GM19025 (cell line): Measurements from ENCODE around the gene CLMN.

Source experiments
- ATAC-seq: cut with Tn5 transposase; IDR thresholded peaks from one replicate; pipeline ENCODE4 v1.9.1; 2021; ENCODE audit warnings: mild to moderate bottlenecking, low read depth, moderate library complexity; ENCODE audit not compliant: unreplicated experiment

Gene CLMN, protein sequence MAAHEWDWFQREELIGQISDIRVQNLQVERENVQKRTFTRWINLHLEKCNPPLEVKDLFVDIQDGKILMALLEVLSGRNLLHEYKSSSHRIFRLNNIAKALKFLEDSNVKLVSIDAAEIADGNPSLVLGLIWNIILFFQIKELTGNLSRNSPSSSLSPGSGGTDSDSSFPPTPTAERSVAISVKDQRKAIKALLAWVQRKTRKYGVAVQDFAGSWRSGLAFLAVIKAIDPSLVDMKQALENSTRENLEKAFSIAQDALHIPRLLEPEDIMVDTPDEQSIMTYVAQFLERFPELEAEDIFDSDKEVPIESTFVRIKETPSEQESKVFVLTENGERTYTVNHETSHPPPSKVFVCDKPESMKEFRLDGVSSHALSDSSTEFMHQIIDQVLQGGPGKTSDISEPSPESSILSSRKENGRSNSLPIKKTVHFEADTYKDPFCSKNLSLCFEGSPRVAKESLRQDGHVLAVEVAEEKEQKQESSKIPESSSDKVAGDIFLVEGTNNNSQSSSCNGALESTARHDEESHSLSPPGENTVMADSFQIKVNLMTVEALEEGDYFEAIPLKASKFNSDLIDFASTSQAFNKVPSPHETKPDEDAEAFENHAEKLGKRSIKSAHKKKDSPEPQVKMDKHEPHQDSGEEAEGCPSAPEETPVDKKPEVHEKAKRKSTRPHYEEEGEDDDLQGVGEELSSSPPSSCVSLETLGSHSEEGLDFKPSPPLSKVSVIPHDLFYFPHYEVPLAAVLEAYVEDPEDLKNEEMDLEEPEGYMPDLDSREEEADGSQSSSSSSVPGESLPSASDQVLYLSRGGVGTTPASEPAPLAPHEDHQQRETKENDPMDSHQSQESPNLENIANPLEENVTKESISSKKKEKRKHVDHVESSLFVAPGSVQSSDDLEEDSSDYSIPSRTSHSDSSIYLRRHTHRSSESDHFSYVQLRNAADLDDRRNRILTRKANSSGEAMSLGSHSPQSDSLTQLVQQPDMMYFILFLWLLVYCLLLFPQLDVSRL

DNA sequence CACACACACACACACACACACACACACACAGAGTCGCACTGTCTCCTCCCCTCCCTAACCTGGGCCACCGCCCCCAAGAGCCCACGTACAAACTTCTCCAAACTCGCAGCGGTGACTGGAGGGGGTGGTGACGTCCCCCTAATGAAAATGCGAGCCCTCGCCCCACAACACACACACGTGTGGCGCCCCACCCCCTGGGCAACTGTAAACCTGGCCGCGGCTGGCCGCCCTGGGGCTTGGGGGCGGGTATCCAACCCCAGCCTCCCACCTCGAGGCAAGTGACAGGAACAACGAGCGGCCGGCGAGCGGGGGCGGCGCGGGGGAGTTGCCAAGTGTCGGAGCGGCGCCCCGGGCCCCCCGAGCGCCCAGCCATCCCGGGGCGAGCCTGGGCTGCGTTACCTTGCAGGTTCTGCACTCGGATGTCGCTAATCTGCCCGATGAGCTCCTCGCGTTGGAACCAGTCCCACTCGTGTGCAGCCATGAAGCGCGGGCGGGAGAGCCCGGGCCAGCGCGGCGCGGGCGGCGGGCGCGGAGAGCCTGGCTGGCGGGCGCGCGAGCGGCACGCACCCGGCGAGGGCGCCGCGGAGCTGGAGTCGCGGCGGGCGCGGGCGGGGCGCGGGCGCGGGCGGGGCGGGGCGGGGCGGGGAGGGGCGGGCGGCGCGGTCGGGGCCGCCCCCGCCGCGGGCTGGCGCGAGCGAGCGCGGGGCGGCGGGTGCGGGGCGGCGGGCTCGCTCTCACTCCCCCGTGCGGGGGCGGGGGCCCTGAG, at the start of gene CLMN:
TSS of gene CLMN (minus strand) at position 597 of the 766 bp plus-strand sequence. CDS start at position 481, 116 bp downstream.
- ATAC-seq = peak; percentile 63

DNA sequence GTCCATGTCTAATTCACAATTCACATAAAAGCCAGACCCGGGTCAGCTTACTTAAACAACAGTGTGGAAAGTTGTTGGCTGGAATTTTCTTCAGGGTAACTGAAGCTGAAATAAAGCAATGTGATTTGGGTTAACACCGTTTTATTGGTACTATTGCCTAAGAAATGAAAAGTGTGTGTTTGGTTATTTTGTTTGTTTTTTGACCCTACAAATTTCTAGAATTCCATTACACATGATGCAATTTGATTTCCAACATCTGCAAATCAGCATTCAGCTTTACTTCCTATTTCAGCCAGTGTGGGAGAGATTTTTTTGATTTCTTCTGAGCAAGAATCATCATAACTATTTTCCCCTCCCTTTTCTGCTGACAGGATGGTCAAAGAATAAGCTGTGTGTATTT, 45.7 kb upstream of the CLMN start:
- no peak for ATAC-seq

DNA sequence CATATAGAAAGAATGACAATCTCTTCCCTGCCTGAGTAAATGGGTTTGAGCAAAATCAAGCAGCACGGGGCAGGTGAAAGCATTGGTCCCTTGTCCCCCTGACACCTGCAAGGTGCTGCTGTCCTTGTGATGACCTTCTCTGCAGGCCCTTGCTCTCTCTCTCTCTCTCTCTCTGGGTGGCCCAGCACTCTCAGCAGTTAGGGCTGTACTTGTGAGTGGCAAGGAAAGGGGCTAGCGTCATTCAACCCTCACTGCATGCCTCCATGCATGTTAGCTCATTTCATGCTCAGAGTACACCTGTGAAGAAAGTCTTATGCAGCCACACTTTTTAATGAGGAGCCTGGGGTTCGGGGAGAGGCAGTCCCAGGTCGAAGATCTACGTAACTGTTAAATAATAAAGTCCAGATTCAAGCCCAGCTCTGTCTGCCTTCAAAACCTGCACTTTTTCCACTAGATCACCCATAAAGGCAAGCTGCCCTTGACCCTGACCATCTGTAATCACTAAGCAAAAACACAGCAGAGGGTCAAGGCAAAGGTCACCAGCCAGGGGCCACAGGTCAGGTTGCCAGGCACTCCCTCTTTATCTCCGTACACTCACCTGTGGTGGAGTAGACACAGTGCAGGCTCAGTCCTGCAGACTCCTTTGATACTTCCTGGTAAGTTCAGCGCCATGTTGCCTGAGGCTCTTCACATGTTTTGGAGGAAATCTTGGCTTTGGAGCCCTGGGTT, 44.9 kb upstream of the CLMN start:
- ATAC-seq = no peak

DNA sequence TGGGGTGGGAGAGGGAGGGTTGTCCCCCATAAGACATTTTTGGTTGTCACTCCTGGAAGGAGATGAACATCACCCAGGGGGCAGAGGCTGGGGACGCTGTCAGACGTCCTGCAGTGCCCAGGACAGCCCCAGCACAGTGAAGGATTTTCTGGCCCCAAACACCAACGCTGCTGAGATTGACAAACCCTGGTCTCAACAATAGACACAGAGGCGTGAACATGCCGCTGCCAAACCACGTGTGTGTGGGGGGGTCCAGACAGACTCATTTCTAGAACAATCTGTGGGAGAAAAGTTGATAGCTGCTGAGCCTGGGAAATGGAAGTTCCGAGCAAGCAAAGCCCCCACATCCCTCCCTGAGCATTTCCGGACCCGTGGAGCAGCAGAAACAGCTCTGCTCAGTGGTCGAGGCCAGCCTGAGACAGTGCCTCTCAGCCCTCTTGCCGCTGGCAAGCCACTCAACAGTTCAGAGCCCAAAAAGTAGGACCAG, 43.8 kb upstream of the CLMN start:
- ATAC-seq = no peak

DNA sequence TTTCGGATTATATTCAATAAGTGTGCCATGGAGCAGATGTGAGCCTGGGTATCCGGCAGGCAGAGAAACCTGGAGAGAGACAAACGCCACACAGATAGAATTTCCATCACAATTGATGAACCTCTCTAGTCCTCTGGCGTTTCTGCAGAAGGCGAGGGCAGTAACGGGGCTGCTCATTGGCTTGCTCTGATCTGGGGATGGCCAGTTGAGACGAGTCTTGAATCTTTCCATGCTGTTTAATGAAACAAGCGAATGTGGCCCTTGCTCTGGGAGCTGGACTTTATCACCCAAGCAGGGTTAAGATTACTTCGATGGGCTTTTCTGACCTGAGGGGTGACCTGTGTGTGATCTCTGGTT, 42.4 kb upstream of the CLMN start:
- no peak for ATAC-seq

DNA sequence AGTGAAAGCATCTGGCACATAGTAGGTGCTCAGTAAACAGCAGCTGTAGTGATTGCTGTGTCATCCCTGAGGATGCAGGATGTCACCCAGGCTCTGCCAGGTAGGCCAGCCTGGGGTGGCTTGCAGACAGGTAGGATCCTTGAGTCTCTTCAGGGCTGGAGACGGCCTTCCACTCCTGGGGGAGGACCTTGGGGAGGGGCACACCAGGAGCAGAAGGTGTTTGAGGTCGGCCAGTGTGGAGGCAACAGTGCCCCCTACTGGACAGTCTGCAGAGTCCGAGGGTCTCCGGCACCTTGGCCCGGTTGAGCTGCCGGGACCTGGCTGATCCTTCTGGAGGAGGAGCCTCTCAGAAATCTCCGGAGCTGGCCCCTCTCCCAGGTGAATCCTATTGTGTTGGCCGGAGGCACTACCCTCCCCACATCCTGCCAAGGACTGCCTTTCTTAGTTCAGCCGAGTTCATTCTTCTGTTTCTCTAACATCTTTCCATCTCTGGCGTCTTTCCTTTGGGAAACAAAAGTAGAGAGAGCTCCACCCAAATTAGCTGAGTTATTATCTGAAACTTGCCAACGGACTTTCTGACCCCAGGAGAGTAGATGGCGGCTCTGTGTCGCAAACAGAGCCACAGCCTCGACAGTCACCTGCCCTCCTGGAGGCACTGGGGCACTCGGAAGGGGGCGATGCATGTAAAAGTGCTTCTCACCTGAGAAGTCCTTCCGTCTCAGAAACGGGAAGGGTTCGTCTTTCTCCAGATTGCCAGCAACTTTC, 41.8 kb upstream of the CLMN start:
- no peak for ATAC-seq

DNA sequence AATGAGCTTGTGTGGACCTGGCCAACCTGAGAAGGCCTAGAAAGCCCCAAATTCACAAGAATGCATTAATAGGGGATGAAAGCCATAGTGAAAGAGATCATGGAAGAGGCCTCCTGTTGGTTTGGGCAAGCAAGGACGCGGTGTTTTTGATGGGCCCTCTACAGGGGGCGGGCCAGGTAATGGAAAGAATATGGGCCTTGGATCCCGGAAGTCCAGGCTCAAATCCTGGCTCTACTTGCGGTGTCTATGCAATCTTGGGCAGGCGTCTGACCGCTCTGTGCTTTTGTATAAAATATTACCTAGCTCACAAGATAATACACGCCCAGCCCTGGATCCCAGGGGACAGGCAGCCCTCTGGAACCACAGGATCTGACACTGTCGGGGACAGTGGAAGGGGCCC, 41.1 kb upstream of the CLMN start:
- ATAC-seq = no peak

DNA sequence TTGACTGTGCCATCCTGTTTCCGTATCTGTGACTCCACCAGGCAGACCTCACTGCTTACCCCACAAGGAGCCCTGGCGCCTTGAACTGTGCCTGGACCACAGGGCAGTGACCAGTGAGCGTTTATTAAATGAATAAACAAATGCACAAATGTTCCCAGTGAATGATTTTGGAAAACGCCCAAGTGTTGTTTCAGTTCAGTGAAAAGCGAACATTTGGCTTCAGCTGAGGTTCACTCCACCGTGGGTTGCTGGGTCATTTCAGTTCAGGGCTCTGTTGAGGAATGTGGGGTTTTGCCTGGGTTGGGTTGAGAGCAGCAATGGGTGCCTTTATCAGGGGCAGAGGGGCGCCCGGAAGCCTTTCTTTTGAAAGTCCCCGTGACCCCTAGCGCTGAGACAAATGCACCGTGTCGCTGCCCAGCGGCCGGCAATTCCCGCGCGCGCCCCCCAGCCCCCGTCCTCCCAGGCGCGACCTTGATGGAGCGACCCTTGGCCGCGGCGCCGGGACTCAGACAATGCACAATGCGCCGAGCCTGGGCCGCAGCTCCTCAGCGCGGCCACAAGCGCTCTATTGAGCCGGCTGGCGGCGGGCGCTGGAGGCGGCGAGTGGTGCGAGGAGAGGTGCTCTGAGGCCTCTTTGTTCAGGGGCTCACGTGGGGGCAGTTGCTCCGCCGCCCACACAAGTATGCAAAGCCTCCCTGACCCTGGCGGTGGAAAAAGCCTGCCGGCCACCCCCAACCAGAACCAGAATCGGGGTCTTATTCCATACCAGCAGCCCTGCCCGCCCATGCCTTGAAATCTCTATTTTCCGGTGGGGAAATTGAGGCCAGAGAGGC, 40.5 kb upstream of the CLMN start:
- ATAC-seq = no peak

DNA sequence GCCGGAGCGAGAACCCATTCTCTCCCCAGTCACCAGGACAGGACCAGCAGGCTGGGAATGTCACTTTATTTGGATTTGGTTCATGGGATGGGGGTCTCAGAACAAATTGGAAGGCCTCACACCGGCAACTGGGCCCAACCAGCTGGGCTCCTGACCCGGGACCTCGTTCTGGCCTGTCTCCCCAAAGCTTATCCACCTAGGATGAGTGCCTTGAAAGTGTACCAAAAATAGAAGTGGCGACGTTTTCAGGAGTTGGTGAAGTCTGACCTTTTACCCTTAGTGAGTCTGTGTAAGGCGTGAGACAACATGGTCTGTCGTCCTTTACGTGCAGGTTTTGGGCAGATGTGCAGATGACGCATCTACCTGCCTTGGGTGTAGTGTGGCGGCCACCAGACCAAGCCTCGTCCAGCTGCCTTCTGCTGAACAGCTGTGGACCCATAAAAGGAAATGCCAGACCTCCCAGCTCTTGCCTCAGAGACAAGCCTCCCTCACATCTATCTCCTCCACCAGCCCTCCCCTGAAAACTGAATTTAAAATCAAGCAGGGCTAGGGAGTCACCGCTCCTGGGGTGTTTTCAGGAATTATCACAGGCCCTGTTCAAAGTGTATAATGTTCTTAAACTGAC, 36.6 kb upstream of the CLMN start:
- ATAC-seq = no peak

DNA sequence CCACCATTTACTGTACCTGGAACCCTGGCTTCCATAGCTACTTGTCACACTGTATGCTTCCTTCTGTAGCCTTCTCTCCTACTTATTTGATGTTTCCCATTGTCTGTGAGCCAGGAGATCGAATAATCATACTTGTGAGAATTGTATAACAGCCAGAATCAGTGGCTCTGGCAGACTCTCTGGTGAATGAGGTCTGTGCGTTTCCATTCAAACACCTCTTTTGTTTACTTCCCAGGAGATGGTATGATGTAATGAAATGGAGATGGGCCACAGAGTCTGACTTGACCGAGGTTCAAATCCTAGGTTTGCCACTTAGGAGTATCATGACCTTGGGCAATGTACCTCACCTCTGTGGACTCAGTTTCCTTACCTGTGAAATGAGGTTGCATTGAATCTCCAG, 35.7 kb upstream of the CLMN start:
- no peak for ATAC-seq

DNA sequence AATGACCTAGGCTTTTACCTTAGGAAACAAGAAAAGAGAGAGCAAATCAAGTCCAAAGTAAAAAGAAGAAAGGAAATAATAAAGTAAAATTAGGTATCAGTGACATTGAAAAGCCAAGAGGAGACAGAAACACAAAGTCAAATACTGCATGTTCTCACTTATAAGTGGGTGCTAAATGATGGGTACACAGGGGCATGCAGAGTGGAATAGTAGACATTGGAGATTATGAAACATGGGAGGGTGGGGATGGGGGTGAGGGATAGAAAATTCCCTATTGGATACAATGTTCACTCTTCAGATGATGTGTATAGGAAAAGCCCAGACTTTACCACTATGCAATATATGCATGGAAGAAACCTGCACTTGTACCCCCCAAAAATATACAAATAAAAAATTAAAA, 35.1 kb upstream of the CLMN start:
- no peak for ATAC-seq

DNA sequence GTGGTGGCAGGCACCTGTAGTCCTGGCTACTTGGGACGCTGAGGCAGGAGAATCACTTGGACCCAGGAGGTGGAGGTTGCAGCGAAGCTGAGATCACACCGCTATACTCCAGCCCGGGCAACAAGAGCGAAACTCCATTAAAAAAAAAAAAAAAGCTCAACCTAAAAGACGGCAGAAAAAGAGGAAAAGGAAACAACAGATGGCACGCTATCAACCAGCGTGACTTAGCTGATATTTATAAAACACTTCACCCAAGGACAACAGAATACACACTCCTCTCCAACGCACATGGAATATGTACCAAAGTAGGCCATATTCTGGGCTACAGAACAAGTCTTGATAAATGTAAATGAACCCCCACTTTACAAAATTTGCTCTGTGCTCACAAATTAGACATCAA, 34.0 kb upstream of the CLMN start:
- ATAC-seq = no peak

DNA sequence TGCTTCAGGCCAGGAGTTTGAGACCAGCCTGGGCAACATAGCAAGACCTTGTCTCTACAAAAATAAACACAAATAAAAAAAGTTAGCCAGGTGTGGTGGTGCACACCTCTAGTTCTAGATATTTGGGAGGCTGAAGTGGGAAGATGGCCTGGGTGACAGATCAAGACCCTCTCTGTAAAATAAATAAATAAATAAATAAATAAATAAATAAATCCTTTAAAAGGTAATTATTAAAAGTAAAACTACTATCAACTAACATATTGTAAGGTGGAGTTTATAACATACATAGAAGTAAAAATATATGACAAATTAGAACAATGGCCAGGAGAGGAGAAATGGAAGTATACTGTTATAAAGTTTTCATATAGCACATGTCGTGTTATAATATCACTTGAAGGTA, 33.3 kb upstream of the CLMN start:
- ATAC-seq = no peak

DNA sequence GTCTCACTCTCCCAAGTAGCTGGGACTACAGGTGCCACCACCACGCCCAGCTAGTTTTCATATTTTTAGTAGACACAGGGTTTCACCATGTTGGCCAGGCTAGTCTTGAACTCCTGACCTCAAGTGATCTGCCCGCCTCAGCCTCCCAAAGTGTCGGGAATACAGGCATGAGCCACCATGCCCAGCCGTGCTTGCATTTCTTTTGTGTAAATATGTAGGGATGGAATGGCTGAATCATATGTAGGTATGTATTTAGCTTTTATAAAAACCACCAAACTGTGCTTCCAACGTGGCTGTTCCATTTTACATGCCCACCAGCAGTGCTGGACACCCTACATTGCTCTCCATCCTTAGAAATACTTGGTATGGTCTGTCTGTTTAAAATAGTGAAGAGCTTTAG, 32.8 kb upstream of the CLMN start:
- no peak for ATAC-seq

DNA sequence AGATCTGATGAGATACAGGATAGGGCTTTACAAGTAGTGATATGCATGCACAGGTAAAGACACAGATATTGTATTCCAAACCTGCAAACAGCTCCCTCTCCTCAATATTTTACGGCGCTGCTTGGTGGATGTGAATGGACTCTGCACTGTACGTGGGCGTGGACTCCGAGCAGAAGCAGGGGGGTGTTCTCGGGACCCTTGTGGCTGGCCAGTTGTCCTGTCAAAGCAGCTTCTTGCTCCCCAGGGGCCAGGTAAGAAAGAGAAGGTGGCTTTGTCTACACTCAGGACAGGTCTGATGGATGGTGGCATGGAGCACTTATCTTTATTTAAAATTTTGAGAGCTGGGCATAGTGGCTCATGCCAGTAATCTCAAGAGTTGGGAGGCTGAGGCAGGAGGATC, 29.5 kb upstream of the CLMN start:
- ATAC-seq = no peak

DNA sequence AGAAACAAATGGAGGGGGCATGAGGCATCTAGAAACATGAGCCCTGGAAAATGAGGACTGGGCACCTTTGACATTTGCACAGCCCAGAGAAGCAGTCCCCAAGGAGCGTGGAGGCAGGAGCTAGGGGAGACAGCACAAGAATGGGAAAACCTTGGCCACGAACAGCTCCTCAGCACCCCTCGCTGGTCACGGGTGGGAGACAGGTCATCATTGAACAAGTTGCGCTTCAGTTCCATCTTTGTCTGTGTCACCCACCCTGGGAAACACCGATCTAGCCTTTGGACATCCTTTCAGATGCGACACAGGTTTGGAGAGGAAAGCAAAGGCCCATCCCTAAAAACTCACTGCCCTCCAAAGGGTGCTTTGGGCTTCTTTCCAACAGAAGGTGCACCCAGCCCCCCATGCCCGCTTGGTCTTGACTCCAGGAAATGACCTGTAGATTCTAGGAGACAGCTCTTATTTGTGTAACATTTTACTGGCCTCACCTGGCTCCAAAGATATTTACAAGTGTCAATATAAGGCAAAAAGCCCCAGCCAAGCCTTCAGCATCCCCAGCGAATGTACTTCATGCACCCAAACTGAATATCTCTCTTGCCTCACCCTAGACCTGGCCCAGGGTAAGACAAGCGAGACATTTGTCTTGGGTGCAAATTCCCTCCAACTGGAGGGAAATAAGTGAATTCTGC, 28.8 kb upstream of the CLMN start:
- no peak for ATAC-seq

DNA sequence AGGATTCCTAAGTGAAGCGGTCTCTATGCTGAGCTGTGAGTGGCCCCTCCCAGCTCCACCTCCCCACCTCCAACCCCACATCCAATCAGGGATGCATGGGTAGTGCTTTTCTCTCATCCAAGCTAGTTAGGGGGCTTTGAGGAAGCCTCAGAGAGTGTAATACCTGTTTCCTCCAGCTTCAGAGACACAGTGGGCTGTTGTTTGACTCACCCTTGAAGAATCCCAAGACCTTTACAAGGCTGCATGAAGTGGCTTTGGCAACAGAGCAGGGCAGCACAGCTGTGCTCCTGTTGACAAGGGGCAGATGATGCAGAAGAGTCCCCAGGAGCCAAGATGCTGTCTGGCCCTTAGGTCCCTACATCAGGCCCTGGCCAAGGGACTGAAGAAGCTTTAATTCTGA, 27.1 kb upstream of the CLMN start:
- ATAC-seq = no peak
